SK-N-SH (cell line): ENCODE results near the gene LENG9. TPM values are rescaled to one million over a fixed set of nuclear protein-coding genes. Genes with fewer than 3 reads are reported as not detected.

Source experiments
- CTCF ChIA-PET: fragments of 300-600, 350-600 bp; formaldehyde crosslinking; extraction: SDS; loops from one replicate; lab custom pipeline; 2021; lab: Yijun Ruan, JAX
- POLR2A ChIA-PET: fragments of 350-600 bp; sonication (Branson Sonifier 250); formaldehyde crosslinking; extraction: SDS; loops from one replicate; lab custom pipeline; 2020; ENCODE audit warnings: antibody characterized with exemption, inconsistent platforms; lab: Yijun Ruan, JAX
- DNase-seq: peaks from one replicate; pipeline ENCODE4 v3.0.0; 2012
- H2AFZ ChIP-seq: fragments of 200-600 bp; sonication (generic); 2 replicates; pipeline ENCODE4 v1.8.1; 2016; ENCODE audit warnings: antibody characterized with exemption, mild to moderate bottlenecking, low read depth
- H3F3A ChIP-seq: fragments of 200-600 bp; sonication (generic); replicated peaks from 2 replicates; pipeline ENCODE3; 2016; ENCODE audit warnings: antibody characterized with exemption, mild to moderate bottlenecking; ENCODE audit not compliant: insufficient read depth
- H3K27ac ChIP-seq, 2 experiments: fragments of 200-500 bp in 1 of 2; fragments of 200-600 bp in 1 of 2; sonication (Bioruptor generic) in 1 of 2; sonication (generic), shearing (Covaris generic) in 1 of 2; 2 replicates each; pipeline versions ENCODE4 v1.5.1 to v1.6.1; 2014 to 2016; ENCODE audit warnings: low read depth in 2 of 2, inconsistent platforms in 1 of 2, low read length in 1 of 2, mild to moderate bottlenecking in 1 of 2, mixed read lengths in 1 of 2
- H3K27me3 ChIP-seq: fragments of 200-600 bp; sonication (generic), shearing (Covaris generic); 2 replicates; pipeline ENCODE4 v1.6.1; 2016; ENCODE audit warnings: mixed run types; ENCODE audit not compliant: insufficient read depth
- H3K36me3 ChIP-seq, 2 experiments: fragments of 200-500 bp in 1 of 2; fragments of 200-600 bp in 1 of 2; sonication (Bioruptor generic) in 1 of 2; sonication (generic) in 1 of 2; replicated peaks in 1 of 2; 2 replicates each; pipeline versions ENCODE3 to v1.5.1; 2014 to 2016; ENCODE audit warnings: low read length in 1 of 2, mild to moderate bottlenecking in 1 of 2; ENCODE audit not compliant: insufficient read depth in 2 of 2, control insufficient read depth in 1 of 2
- H3K4me1 ChIP-seq, 2 experiments: fragments of 200-500 bp in 1 of 2; fragments of 200-600 bp in 1 of 2; sonication (Bioruptor generic) in 1 of 2; sonication (generic), shearing (Covaris generic) in 1 of 2; 2 replicates each; pipeline versions ENCODE4 v1.5.1 to v1.6.1; 2014 to 2016; ENCODE audit warnings: low read depth in 1 of 2, low read length in 1 of 2, mixed run types in 1 of 2; ENCODE audit not compliant: insufficient read depth in 2 of 2, control insufficient read depth in 1 of 2
- H3K4me2 ChIP-seq: fragments of 200-600 bp; sonication (generic), shearing (Covaris generic); 2 replicates; pipeline ENCODE4 v1.6.1; 2017; ENCODE audit warnings: mixed run types
- H3K4me3 ChIP-seq, 2 experiments: fragments of 200-500 bp in 1 of 2; fragments of 200-600 bp in 1 of 2; sonication (Bioruptor generic) in 1 of 2; sonication (generic), shearing (Covaris generic) in 1 of 2; 2 replicates each; pipeline versions ENCODE4 v1.5.1 to v1.8.1; 2014 to 2016; ENCODE audit warnings: low read depth in 2 of 2, inconsistent platforms in 1 of 2, low read length in 1 of 2, mild to moderate bottlenecking in 1 of 2, mixed read lengths in 1 of 2, moderate library complexity in 1 of 2
- H3K79me2 ChIP-seq: fragments of 200-600 bp; sonication (generic); 2 replicates; pipeline ENCODE4 v1.8.1; 2017; ENCODE audit warnings: mild to moderate bottlenecking; ENCODE audit not compliant: insufficient read depth
- H3K9ac ChIP-seq: fragments of 200-600 bp; sonication (generic); 2 replicates; pipeline ENCODE4 v1.6.1; 2017; ENCODE audit warnings: mixed run types
- H3K9me2 ChIP-seq: fragments of 200-600 bp; sonication (generic); 2 replicates; pipeline ENCODE4 v1.6.1; 2017; ENCODE audit warnings: mixed run types
- H3K9me3 ChIP-seq: fragments of 200-600 bp; sonication (generic); 2 replicates; pipeline ENCODE4 v1.6.1; 2017; ENCODE audit warnings: mixed run types, mild to moderate bottlenecking, moderate library complexity
- H4K20me1 ChIP-seq: fragments of 200-600 bp; sonication (generic); 2 replicates; pipeline ENCODE4 v1.6.1; 2017; ENCODE audit warnings: mild to moderate bottlenecking, mixed run types; ENCODE audit not compliant: insufficient read depth
- GATA2 ChIP-seq: sonication (generic); formaldehyde crosslinking; IDR thresholded peaks from 2 replicates; pipeline ENCODE4 v1.5.0; 2020; ENCODE audit warnings: mild to moderate bottlenecking, missing genetic modification reagents
- JUND ChIP-seq: IDR thresholded peaks from 2 replicates; pipeline ENCODE4 v1.4.0; 2012
- MXI1 ChIP-seq: IDR thresholded peaks from 2 replicates; pipeline ENCODE4 v1.6.1; 2012; ENCODE audit warnings: mild to moderate bottlenecking, low read depth, low read length, improper control_type of control experiment
- RAD21 ChIP-seq: IDR thresholded peaks from 2 replicates; pipeline ENCODE4 v1.6.1; 2012; ENCODE audit warnings: mild to moderate bottlenecking, low read length
- RFX5 ChIP-seq: IDR thresholded peaks from 2 replicates; pipeline ENCODE4 v1.6.1; 2012; ENCODE audit warnings: mild to moderate bottlenecking, improper control_type of control experiment, low read length
- RXRA ChIP-seq: IDR thresholded peaks from 2 replicates; pipeline ENCODE4 v1.4.0; 2012; ENCODE audit warnings: low read depth, mild to moderate bottlenecking, borderline replicate concordance
- SIN3A ChIP-seq: IDR thresholded peaks from 2 replicates; pipeline ENCODE4 v1.6.1; 2012; ENCODE audit warnings: low read depth, mild to moderate bottlenecking, low read length, moderate library complexity, borderline replicate concordance
- SMC3 ChIP-seq: IDR thresholded peaks from 2 replicates; pipeline ENCODE4 v1.6.1; 2012; ENCODE audit warnings: low read depth, low read length, improper control_type of control experiment
- TAF1 ChIP-seq: IDR thresholded peaks from 2 replicates; pipeline ENCODE4 v1.6.1; 2012; ENCODE audit warnings: low read depth, mild to moderate bottlenecking, low read length, moderate library complexity, borderline replicate concordance
- TEAD4 ChIP-seq: IDR thresholded peaks from 2 replicates; pipeline ENCODE4 v1.4.0; 2012; ENCODE audit warnings: mild to moderate bottlenecking, borderline replicate concordance; ENCODE audit not compliant: insufficient read depth
- YY1 ChIP-seq: IDR thresholded peaks from 2 replicates; pipeline ENCODE4 v1.4.0; 2012; ENCODE audit warnings: low read depth, mild to moderate bottlenecking
- WGBS: methylation state at CpG from one replicate; pipeline ENCODE4 v1.1.6; 2017; ENCODE audit warnings: low lambda C conversion rate; 5-methylcytosine and 5-hydroxymethylcytosine counted together
- polyA plus RNA-seq, 3 experiments: library from polyadenylated mRNA; depleted of rRNA; stranded (reverse); fragments of >200 nt; gene quantifications; 2 replicates each; pipeline ENCODE4 v1.2.3, GENCODE V29; 2012
- TF ChIP-seq, protein P1 (sequence below): IDR thresholded peaks from 2 replicates; pipeline ENCODE4 v1.6.1; 2012; ENCODE audit warnings: mild to moderate bottlenecking, low read depth, low read length, moderate library complexity
- TF ChIP-seq, protein P2 (sequence below): fragments of 150-350 bp; IDR thresholded peaks from 2 replicates; pipeline ENCODE4 v1.6.1; 2016; ENCODE audit warnings: mild to moderate bottlenecking, low read depth, low read length
- TF ChIP-seq, protein P3 (sequence below): IDR thresholded peaks from 2 replicates; pipeline ENCODE4; 2012

The LENG9 gene
- polyA plus RNA-seq, 1 of the 3 experiments (the other 2 are of a cell fraction): 0.20 TPM

DNA sequence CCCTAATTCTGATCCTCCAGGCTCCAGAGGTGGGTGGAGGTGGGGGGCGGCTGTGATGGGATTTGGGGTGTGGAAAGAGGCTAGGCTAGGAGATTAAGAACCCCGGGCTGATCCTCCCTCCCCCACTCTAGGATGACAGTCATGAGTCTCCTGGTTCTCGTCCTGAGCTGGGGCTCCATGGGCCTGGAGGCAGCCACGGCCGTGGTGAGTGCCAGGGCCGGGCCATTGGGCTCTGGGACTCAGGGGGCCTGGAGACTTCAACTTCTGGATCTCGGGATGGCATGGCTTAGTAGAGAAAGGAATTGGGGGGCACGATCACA lies 34.4 kb downstream of the LENG9 start:
- no peak overlapping the region for H3K4me2 ChIP-seq
- TF ChIP-seq RFX5 (no peak), GATA2 (CRISPR knock-in tag) (no peak), SMC3 (no peak), MXI1 (no peak), YY1 (no peak), TAF1 (no peak), RXRA (no peak), JUND (no peak), RAD21 (no peak), TEAD4 (no peak), SIN3A (no peak)
- TF ChIP-seq, protein P1, sequence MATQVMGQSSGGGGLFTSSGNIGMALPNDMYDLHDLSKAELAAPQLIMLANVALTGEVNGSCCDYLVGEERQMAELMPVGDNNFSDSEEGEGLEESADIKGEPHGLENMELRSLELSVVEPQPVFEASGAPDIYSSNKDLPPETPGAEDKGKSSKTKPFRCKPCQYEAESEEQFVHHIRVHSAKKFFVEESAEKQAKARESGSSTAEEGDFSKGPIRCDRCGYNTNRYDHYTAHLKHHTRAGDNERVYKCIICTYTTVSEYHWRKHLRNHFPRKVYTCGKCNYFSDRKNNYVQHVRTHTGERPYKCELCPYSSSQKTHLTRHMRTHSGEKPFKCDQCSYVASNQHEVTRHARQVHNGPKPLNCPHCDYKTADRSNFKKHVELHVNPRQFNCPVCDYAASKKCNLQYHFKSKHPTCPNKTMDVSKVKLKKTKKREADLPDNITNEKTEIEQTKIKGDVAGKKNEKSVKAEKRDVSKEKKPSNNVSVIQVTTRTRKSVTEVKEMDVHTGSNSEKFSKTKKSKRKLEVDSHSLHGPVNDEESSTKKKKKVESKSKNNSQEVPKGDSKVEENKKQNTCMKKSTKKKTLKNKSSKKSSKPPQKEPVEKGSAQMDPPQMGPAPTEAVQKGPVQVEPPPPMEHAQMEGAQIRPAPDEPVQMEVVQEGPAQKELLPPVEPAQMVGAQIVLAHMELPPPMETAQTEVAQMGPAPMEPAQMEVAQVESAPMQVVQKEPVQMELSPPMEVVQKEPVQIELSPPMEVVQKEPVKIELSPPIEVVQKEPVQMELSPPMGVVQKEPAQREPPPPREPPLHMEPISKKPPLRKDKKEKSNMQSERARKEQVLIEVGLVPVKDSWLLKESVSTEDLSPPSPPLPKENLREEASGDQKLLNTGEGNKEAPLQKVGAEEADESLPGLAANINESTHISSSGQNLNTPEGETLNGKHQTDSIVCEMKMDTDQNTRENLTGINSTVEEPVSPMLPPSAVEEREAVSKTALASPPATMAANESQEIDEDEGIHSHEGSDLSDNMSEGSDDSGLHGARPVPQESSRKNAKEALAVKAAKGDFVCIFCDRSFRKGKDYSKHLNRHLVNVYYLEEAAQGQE: no peak
- TF ChIP-seq, protein P2, sequence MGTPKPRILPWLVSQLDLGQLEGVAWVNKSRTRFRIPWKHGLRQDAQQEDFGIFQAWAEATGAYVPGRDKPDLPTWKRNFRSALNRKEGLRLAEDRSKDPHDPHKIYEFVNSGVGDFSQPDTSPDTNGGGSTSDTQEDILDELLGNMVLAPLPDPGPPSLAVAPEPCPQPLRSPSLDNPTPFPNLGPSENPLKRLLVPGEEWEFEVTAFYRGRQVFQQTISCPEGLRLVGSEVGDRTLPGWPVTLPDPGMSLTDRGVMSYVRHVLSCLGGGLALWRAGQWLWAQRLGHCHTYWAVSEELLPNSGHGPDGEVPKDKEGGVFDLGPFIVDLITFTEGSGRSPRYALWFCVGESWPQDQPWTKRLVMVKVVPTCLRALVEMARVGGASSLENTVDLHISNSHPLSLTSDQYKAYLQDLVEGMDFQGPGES: no peak
- TF ChIP-seq, protein P3, sequence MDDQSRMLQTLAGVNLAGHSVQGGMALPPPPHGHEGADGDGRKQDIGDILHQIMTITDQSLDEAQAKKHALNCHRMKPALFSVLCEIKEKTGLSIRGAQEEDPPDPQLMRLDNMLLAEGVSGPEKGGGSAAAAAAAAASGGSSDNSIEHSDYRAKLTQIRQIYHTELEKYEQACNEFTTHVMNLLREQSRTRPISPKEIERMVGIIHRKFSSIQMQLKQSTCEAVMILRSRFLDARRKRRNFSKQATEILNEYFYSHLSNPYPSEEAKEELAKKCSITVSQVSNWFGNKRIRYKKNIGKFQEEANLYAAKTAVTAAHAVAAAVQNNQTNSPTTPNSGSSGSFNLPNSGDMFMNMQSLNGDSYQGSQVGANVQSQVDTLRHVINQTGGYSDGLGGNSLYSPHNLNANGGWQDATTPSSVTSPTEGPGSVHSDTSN: no peak
- peaks cover 62% of the 10 kb centered on the region for H3K27me3 ChIP-seq
- peaks cover 0 to 12% of the 10 kb centered on the region in 2 experiments; a peak in 1 of 4 replicates for H3K4me1 ChIP-seq
- H3K36me3 ChIP-seq: no peaks in the 10 kb centered on the region
- no peak for DNase-seq
- H3K9me3 ChIP-seq: no peaks in the 10 kb centered on the region
- ChIA-PET CTCF (interaction anchor here (1.0 to 2.0 kb wide), 4 partner anchors 9 to 104 kb away, joined by 3 to 9 read pairs (median 4); no protein-coding TSS in a partner anchor), POLR2A (interaction anchor here (0.6 to 1.2 kb wide), 2 partner anchors 20 to 1573 kb away, joined by 3 to 4 read pairs; partner anchors contain the start of gene LENG8)
- H3K27ac ChIP-seq: no peak overlapping the region
- no peak overlapping the region for H2AFZ ChIP-seq
- H3K4me3 ChIP-seq: no peak overlapping the region
- WGBS: 9% methylated on average over 6 of the region's 8 CpGs
- no peaks in the 10 kb centered on the region for H3F3A ChIP-seq
- H3K9me2 ChIP-seq: no peaks in the 10 kb centered on the region
- H3K9ac ChIP-seq: no peak overlapping the region
- H4K20me1 ChIP-seq: no peaks in the 10 kb centered on the region
- H3K79me2 ChIP-seq: no peaks in the 10 kb centered on the region
